Muscle of back (tissue), 11 donors: ENCODE data around the gene C1D. TPM values are rescaled to one million over a fixed set of nuclear protein-coding genes. Genes with fewer than 3 reads are reported as not detected.
"Not testable (repeated sequence)": the region's sequence is repeated elsewhere in the genome, so short reads cannot be mapped to it uniquely, and the experiment has no call there.

Source experiments
- DNase-seq, 3 donors: peaks; one replicate each; pipeline versions ENCODE4 v3.0.0 to v3.0.0-alpha.2; 2013
- polyA plus RNA-seq, 10 donors: library from polyadenylated mRNA; unstranded; fragments of 120-200 nt; gene quantifications; one replicate each; pipeline ENCODE4 v1.2.1, GENCODE V29; 2013; ENCODE audit not compliant: insufficient read length in 10 of 10

The C1D gene
- polyA plus RNA-seq, 10 donors, result 29.5 to 38.1 (median 31.5) TPM

- not testable (repeated sequence) for DNase-seq
Measured at GRCh38 chr2:68063797-68064646, 1.2 kb upstream of the C1D start.

- no peak for DNase-seq
Measured at GRCh38 chr2:68060652-68061051, 2.2 kb downstream of the C1D start.

- no peak for DNase-seq
Measured at GRCh38 chr2:68059784-68060525, 2.8 kb downstream of the C1D start.

- no peak for DNase-seq
Measured at GRCh38 chr2:68057658-68058396, 5.0 kb downstream of the C1D start.

GRCh38 chr2:68052717-68053422 lies 9.9 kb downstream of the C1D start:
- DNase-seq, result no peak

- no peak for DNase-seq
Measured at GRCh38 chr2:68050353-68050752, 12.5 kb downstream of the C1D start.

GRCh38 chr2:68046642-68047240 lies 16.1 kb downstream of the C1D start:
- no peak for DNase-seq

GRCh38 chr2:68046224-68046623 lies 16.6 kb downstream of the C1D start:
- no peak for DNase-seq

GRCh38 chr2:68045342-68045741 lies 17.5 kb downstream of the C1D start:
- DNase-seq, result no peak

- peak in 1 of 3 donors; percentile 47 for DNase-seq
Measured at GRCh38 chr2:68044099-68044498, 18.7 kb downstream of the C1D start.

- no peak for DNase-seq
Measured at GRCh38 chr2:68043695-68044094, 19.1 kb downstream of the C1D start.

GRCh38 chr2:68043032-68043431 lies 19.8 kb downstream of the C1D start:
- DNase-seq, result no peak

GRCh38 chr2:68041704-68042245 lies 21.0 kb downstream of the C1D start:
- DNase-seq, result no peak

GRCh38 chr2:68040078-68040477 lies 22.7 kb downstream of the C1D start:
- no peak for DNase-seq

GRCh38 chr2:68039317-68039716 lies 23.5 kb downstream of the C1D start:
- no peak for DNase-seq

GRCh38 chr2:68032702-68033101 lies 30.1 kb downstream of the C1D start:
- no peak for DNase-seq

GRCh38 chr2:68031542-68032160 lies 31.2 kb downstream of the C1D start:
- peak; percentile 50 to 80 (median 63) for DNase-seq

- peak in 1 of 3 donors; percentile 1 for DNase-seq
Measured at GRCh38 chr2:68031043-68031442, 31.8 kb downstream of the C1D start.

GRCh38 chr2:68030529-68030928 lies 32.3 kb downstream of the C1D start:
- DNase-seq, result no peak

GRCh38 chr2:68027959-68028358 lies 34.8 kb downstream of the C1D start:
- DNase-seq, result peak in 1 of 3 donors; percentile 15
